Measurements from ENCODE around the gene ACP1.

ACP1 gene

DNA sequence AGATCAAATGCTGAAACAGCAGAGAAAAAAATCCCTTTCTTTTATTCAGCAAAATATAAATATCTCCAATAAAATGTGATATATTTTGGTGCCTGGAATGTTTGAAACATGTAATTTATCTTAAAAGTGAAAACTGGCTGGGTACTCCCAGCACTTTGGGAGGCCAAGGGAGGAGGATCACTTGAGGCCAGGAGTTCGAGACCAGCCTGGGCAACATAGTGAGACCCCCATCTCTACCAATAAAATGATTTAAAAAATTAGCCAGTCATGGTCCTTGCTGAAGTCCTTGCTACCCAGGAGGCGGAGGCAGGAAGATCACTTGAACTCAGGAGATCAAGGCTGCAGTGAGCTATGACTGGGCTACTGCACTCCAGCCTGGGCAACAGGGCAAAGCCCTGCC, 9.6 kb upstream of the ACP1 start:
- no peak overlapping the region for H3K4me3 ChIP-seq (ENCODE audit: low read length)
- no peak overlapping the region for H3K4me2 ChIP-seq (ENCODE audit: low read length)
- H3K4me1 ChIP-seq (ENCODE audit: low read length): no peaks in the 10 kb centered on the region
- no peak overlapping the region for H3K9ac ChIP-seq (ENCODE audit: low read length)
- H3K9me3 ChIP-seq (ENCODE audit: insufficient read depth, low read length): no peaks in the 10 kb centered on the region
- no peak overlapping the region for H3K27ac ChIP-seq (ENCODE audit: low read length)
- no peaks in the 10 kb centered on the region for H4K20me1 ChIP-seq (ENCODE audit: insufficient read depth, low read length)
- H3K79me2 ChIP-seq (ENCODE audit: low read length): no peaks in the 10 kb centered on the region
- H3K27me3 ChIP-seq (ENCODE audit: low read depth, low read length): no peaks in the 10 kb centered on the region
- TF ChIP-seq, protein P1, sequence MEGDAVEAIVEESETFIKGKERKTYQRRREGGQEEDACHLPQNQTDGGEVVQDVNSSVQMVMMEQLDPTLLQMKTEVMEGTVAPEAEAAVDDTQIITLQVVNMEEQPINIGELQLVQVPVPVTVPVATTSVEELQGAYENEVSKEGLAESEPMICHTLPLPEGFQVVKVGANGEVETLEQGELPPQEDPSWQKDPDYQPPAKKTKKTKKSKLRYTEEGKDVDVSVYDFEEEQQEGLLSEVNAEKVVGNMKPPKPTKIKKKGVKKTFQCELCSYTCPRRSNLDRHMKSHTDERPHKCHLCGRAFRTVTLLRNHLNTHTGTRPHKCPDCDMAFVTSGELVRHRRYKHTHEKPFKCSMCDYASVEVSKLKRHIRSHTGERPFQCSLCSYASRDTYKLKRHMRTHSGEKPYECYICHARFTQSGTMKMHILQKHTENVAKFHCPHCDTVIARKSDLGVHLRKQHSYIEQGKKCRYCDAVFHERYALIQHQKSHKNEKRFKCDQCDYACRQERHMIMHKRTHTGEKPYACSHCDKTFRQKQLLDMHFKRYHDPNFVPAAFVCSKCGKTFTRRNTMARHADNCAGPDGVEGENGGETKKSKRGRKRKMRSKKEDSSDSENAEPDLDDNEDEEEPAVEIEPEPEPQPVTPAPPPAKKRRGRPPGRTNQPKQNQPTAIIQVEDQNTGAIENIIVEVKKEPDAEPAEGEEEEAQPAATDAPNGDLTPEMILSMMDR (IDR thresholded peaks at IDR 0.05; ENCODE audit: low read depth, low read length): no peak
- TF ChIP-seq EZH2phosphoT487 (IDR thresholded peaks at IDR 0.05; ENCODE audit: low read depth): no peak
- H2AFZ ChIP-seq (ENCODE audit: low read depth, low read length): no peak overlapping the region
- H3K36me3 ChIP-seq (replicated peaks; ENCODE audit: low read depth, low read length): no peaks in the 10 kb centered on the region

GRCh38 chr2:256094-256493, 8.7 kb upstream of the ACP1 start:
- no peaks in the 10 kb centered on the region for H3K9me3 ChIP-seq (ENCODE audit: insufficient read depth, low read length)
- H2AFZ ChIP-seq (ENCODE audit: low read depth, low read length): no peak overlapping the region
- H3K4me3 ChIP-seq (ENCODE audit: low read length): no peak overlapping the region
- no peak overlapping the region for H3K4me2 ChIP-seq (ENCODE audit: low read length)
- H3K79me2 ChIP-seq (ENCODE audit: low read length): no peaks in the 10 kb centered on the region
- TF ChIP-seq EZH2phosphoT487 (IDR thresholded peaks at IDR 0.05; ENCODE audit: low read depth): no peak
- TF ChIP-seq, protein P1 (IDR thresholded peaks at IDR 0.05; ENCODE audit: low read depth, low read length): no peak
- H3K27me3 ChIP-seq (ENCODE audit: low read depth, low read length): no peaks in the 10 kb centered on the region
- H3K9ac ChIP-seq (ENCODE audit: low read length): no peak overlapping the region
- H4K20me1 ChIP-seq (ENCODE audit: insufficient read depth, low read length): no peaks in the 10 kb centered on the region
- H3K27ac ChIP-seq (ENCODE audit: low read length): no peak overlapping the region
- H3K36me3 ChIP-seq (replicated peaks; ENCODE audit: low read depth, low read length): no peaks in the 10 kb centered on the region
- H3K4me1 ChIP-seq (ENCODE audit: low read length): no peaks in the 10 kb centered on the region

DNA sequence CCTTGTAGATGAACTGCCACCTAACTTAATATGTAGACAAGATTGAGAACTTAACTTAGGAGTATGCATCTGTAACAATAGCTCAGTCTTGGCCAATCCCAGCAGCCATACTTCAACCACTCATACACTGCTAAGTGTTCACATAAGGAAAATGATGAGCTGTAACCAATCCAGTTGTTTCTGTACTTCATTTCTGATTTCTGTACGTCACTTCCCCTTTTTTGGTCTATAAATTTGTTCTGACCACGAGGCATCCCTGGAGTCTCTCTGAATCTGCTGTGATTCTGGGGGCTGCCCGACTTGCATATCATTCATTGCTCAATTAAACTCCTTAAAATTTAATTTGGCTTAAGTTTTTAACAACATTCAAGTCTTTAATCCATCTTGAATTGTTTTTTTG, 7.3 kb upstream of the ACP1 start:
- Histone ChIP-seq H4K20me1 (ENCODE audit: insufficient read depth, low read length) (no peaks in the 10 kb centered on the region), H3K4me1 (ENCODE audit: low read length) (no peaks in the 10 kb centered on the region), H3K9ac (ENCODE audit: low read length) (no peak overlapping the region), H2AFZ (ENCODE audit: low read depth, low read length) (no peak overlapping the region), H3K36me3 (replicated peaks; ENCODE audit: low read depth, low read length) (no peaks in the 10 kb centered on the region), H3K4me3 (ENCODE audit: low read length) (no peak overlapping the region), H3K9me3 (ENCODE audit: insufficient read depth, low read length) (no peaks in the 10 kb centered on the region), H3K27ac (ENCODE audit: low read length) (no peak overlapping the region), H3K27me3 (ENCODE audit: low read depth, low read length) (no peaks in the 10 kb centered on the region), H3K79me2 (ENCODE audit: low read length) (no peaks in the 10 kb centered on the region), H3K4me2 (ENCODE audit: low read length) (no peak overlapping the region)
- no peak for TF ChIP-seq EZH2phosphoT487 (IDR thresholded peaks at IDR 0.05; ENCODE audit: low read depth)
- TF ChIP-seq, protein P1 (IDR thresholded peaks at IDR 0.05; ENCODE audit: low read depth, low read length): no peak

DNA sequence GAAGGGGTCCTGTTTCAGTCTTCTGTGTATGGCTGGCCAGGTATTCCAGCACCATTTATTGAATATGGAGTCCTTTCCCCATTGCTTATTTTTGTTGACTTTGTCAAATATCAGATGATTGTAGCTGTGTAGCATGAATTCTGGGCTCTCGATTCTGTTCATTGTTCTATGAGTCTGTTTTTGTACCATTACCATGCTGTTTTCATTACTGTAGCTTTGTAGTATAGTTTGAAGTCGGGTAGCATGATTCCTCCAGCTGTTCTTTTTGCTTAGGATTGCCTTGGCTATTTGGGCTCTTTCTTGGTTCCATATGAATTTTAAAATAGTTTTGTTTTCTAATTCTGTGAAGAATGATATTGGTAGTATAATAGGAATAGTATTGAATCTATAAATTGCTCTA, 6.9 kb upstream of the ACP1 start:
- Histone ChIP-seq H3K4me3 (ENCODE audit: low read length) (no peak overlapping the region), H2AFZ (ENCODE audit: low read depth, low read length) (no peak overlapping the region), H3K4me1 (ENCODE audit: low read length) (no peaks in the 10 kb centered on the region), H3K27me3 (ENCODE audit: low read depth, low read length) (no peaks in the 10 kb centered on the region), H3K36me3 (replicated peaks; ENCODE audit: low read depth, low read length) (no peaks in the 10 kb centered on the region), H3K4me2 (ENCODE audit: low read length) (no peak overlapping the region), H3K27ac (ENCODE audit: low read length) (no peak overlapping the region), H4K20me1 (ENCODE audit: insufficient read depth, low read length) (no peaks in the 10 kb centered on the region), H3K9me3 (ENCODE audit: insufficient read depth, low read length) (no peaks in the 10 kb centered on the region), H3K9ac (ENCODE audit: low read length) (no peak overlapping the region), H3K79me2 (ENCODE audit: low read length) (no peaks in the 10 kb centered on the region)
- no peak for TF ChIP-seq EZH2phosphoT487 (IDR thresholded peaks at IDR 0.05; ENCODE audit: low read depth)
- TF ChIP-seq, protein P1 (IDR thresholded peaks at IDR 0.05; ENCODE audit: low read depth, low read length): no peak
